Measurements from ENCODE around the gene IL5. TPM values are rescaled to one million over a fixed set of nuclear protein-coding genes. Genes with fewer than 3 reads are reported as not detected.

Gene IL5
- total RNA-seq, 2 donors from 2014 or later = not detected

- Histone ChIP-seq H3K27ac (no peak overlapping the region), H3K36me3 (no peaks in the 10 kb centered on the region), H3K9ac (ENCODE audit: low read depth in 2 of 2, low read length in 2 of 2) (no peak overlapping the region), H3K9me3 (no peaks in the 10 kb centered on the region), H3K4me1 (no peaks in the 10 kb centered on the region), H3K4me3 (no peak overlapping the region), H3K27me3 (no peaks in the 10 kb centered on the region)
- intact Hi-C loops (cut with DNase I) = no loop called here
- no peak for DNase-seq
- no peak for TF ChIP-seq CTCF (IDR thresholded peaks at IDR 0.05)
Measured at GRCh38 chr5:132540764-132541163, 2.6 kb downstream of the IL5 start.

GRCh38 chr5:132540149-132540548 is 3.2 kb downstream of the IL5 start:
- no peaks in the 10 kb centered on the region for H3K36me3 ChIP-seq
- H3K4me1 ChIP-seq = no peaks in the 10 kb centered on the region
- H3K4me3 ChIP-seq = no peak overlapping the region
- H3K9ac ChIP-seq (ENCODE audit: low read depth in 2 of 2, low read length in 2 of 2) = no peak overlapping the region
- no peak overlapping the region for H3K27ac ChIP-seq
- no peak for TF ChIP-seq CTCF (IDR thresholded peaks at IDR 0.05)
- H3K27me3 ChIP-seq = no peaks in the 10 kb centered on the region
- intact Hi-C loops (cut with DNase I) = no loop called here
- no peak for DNase-seq
- no peaks in the 10 kb centered on the region for H3K9me3 ChIP-seq

GRCh38 chr5:132539716-132540115 is 3.6 kb downstream of the IL5 start:
- Histone ChIP-seq H3K9me3 (no peaks in the 10 kb centered on the region), H3K9ac (ENCODE audit: low read depth in 2 of 2, low read length in 2 of 2) (no peak overlapping the region), H3K27me3 (no peaks in the 10 kb centered on the region), H3K4me3 (no peak overlapping the region), H3K27ac (no peak overlapping the region), H3K36me3 (no peaks in the 10 kb centered on the region), H3K4me1 (no peaks in the 10 kb centered on the region)
- no peak for TF ChIP-seq CTCF (IDR thresholded peaks at IDR 0.05)
- no peak for DNase-seq
- intact Hi-C loops (cut with DNase I) = no loop called here

- Histone ChIP-seq H3K27me3 (no peaks in the 10 kb centered on the region), H3K4me1 (no peaks in the 10 kb centered on the region), H3K27ac (no peak overlapping the region), H3K9me3 (no peaks in the 10 kb centered on the region), H3K9ac (ENCODE audit: low read depth in 2 of 2, low read length in 2 of 2) (no peak overlapping the region), H3K36me3 (no peaks in the 10 kb centered on the region), H3K4me3 (no peak overlapping the region)
- TF ChIP-seq CTCF (IDR thresholded peaks at IDR 0.05) = no peak
- intact Hi-C loops (cut with DNase I) = no loop called here
- no peak for DNase-seq
Measured at GRCh38 chr5:132530946-132531345, 12.4 kb downstream of the IL5 start.

- no peak for TF ChIP-seq CTCF (IDR thresholded peaks at IDR 0.05)
- H3K4me1 ChIP-seq = no peaks in the 10 kb centered on the region
- no peak overlapping the region for H3K4me3 ChIP-seq
- no peak for DNase-seq
- H3K9me3 ChIP-seq = no peaks in the 10 kb centered on the region
- intact Hi-C loops (cut with DNase I) = loop anchor here (10.0 kb wide), 1 partner anchor 296 kb away; no protein-coding TSS in a partner anchor
- H3K9ac ChIP-seq (ENCODE audit: low read depth in 2 of 2, low read length in 2 of 2) = no peak overlapping the region
- no peak overlapping the region for H3K27ac ChIP-seq
- no peaks in the 10 kb centered on the region for H3K27me3 ChIP-seq
- H3K36me3 ChIP-seq = no peaks in the 10 kb centered on the region
Measured at GRCh38 chr5:132528866-132529634, 14.3 kb downstream of the IL5 start.
